Vagina (tissue), 2 donors: ENCODE results near the gene RCSD1. TPM values are rescaled to one million over a fixed set of nuclear protein-coding genes. Genes with fewer than 3 reads are reported as not detected.
"Not testable (repeated sequence)": the region's sequence is repeated elsewhere in the genome, so short reads cannot be mapped to it uniquely, and the experiment has no call there.

Source experiments
- DNase-seq, 2 donors: peaks; one replicate each; pipeline ENCODE4 v3.0.0-alpha.2; 2017; ENCODE audit errors: extremely low spot score in 2 of 2
- H3K27ac ChIP-seq: fragments of 200-600 bp; sonication (generic); one replicate; pipeline ENCODE4 v1.5.1; 2019
- H3K27me3 ChIP-seq: fragments of 200-600 bp; sonication (generic); one replicate; pipeline ENCODE4 v1.5.1; 2019
- H3K36me3 ChIP-seq, 2 donors: fragments of 200-600 bp; sonication (generic); one replicate each; pipeline ENCODE4 v1.5.1; 2017 to 2019
- H3K4me1 ChIP-seq: fragments of 200-600 bp; sonication (generic); one replicate; pipeline ENCODE4 v1.5.1; 2019
- H3K4me3 ChIP-seq, 2 donors: fragments of 200-600 bp; sonication (generic); 1 replicate in 1 of 2; 2 replicates in 1 of 2; pipeline ENCODE4 v1.5.1; 2016 to 2019
- H3K9me3 ChIP-seq: fragments of 200-600 bp; sonication (generic); one replicate; pipeline ENCODE4 v1.5.1; 2019
- POLR2A ChIP-seq, 2 donors: fragments of 450-650 bp; IDR thresholded peaks; one replicate each; pipeline ENCODE4 v1.6.1; 2017; ENCODE audit warnings: antibody characterized with exemption in 2 of 2, mild to moderate bottlenecking in 2 of 2, moderate library complexity in 2 of 2
- POLR2AphosphoS5 ChIP-seq, 2 donors: sonication (generic); formaldehyde crosslinking; IDR thresholded peaks; one replicate each; pipeline ENCODE4 v1.9.0; 2017; ENCODE audit warnings: antibody characterized with exemption in 2 of 2, mild to moderate bottlenecking in 2 of 2, low read depth in 1 of 2; ENCODE audit not compliant: insufficient read depth in 1 of 2
- intact Hi-C: fragments of 100-400 bp; cut with DNase I; formaldehyde crosslinking; loops from one replicate; pipeline ENCODE4 v1.15.1; 2023
- total RNA-seq: library from RNA; depleted of rRNA; stranded (reverse); fragments of >200 nt; gene quantifications from one replicate; pipeline ENCODE4 v1.2.3, GENCODE V29; 2016
- TF ChIP-seq, protein P1 (sequence below), 3 experiments: fragments of 450-650 bp in 2 of 3; fragments of 200-600 bp in 1 of 3; sonication (generic) in 1 of 3; IDR thresholded peaks; one replicate each; pipeline ENCODE4 v1.5.1; 2017 to 2019; ENCODE audit warnings: antibody characterized with exemption in 3 of 3, mild to moderate bottlenecking in 2 of 3, moderate library complexity in 2 of 3

RCSD1 gene
- total RNA-seq, 1 donor from 2014 or later: 11.5 TPM

DNA sequence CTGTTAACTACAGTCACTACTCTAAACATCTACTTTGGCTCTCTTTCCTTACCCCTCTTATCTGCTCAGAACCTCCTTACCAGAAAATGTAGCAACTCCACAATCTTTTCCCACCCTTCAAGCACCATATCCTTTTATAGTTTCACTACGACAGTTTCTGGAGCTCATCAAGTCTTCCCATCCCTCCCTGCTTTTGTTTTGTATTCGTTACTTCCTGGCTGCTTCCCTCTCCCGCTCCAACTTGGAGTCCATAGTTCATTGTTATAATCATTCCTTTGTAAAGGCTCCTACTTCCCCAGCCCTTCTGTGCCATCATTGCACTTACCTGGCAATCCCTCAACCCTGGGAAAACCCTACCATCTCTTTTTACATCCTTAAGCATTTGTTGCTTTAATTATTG, 109.7 kb downstream of the RCSD1 start:
- no peaks in the 10 kb centered on the region for H3K27me3 ChIP-seq
- no peak overlapping the region for H3K4me3 ChIP-seq
- no peak for DNase-seq
- no peaks in the 10 kb centered on the region for H3K9me3 ChIP-seq
- intact Hi-C loops: no loop called here
- TF ChIP-seq, protein P1, sequence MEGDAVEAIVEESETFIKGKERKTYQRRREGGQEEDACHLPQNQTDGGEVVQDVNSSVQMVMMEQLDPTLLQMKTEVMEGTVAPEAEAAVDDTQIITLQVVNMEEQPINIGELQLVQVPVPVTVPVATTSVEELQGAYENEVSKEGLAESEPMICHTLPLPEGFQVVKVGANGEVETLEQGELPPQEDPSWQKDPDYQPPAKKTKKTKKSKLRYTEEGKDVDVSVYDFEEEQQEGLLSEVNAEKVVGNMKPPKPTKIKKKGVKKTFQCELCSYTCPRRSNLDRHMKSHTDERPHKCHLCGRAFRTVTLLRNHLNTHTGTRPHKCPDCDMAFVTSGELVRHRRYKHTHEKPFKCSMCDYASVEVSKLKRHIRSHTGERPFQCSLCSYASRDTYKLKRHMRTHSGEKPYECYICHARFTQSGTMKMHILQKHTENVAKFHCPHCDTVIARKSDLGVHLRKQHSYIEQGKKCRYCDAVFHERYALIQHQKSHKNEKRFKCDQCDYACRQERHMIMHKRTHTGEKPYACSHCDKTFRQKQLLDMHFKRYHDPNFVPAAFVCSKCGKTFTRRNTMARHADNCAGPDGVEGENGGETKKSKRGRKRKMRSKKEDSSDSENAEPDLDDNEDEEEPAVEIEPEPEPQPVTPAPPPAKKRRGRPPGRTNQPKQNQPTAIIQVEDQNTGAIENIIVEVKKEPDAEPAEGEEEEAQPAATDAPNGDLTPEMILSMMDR (IDR thresholded peaks at IDR 0.05): no peak
- TF ChIP-seq POLR2AphosphoS5 (IDR thresholded peaks at IDR 0.05; ENCODE audit: insufficient read depth in 1 of 2, low read depth in 1 of 2) (no peak), POLR2A (IDR thresholded peaks at IDR 0.05) (no peak)
- H3K4me1 ChIP-seq: peaks cover 7% of the 10 kb centered on the region
- no peaks in the 10 kb centered on the region for H3K36me3 ChIP-seq
- no peak overlapping the region for H3K27ac ChIP-seq

DNA sequence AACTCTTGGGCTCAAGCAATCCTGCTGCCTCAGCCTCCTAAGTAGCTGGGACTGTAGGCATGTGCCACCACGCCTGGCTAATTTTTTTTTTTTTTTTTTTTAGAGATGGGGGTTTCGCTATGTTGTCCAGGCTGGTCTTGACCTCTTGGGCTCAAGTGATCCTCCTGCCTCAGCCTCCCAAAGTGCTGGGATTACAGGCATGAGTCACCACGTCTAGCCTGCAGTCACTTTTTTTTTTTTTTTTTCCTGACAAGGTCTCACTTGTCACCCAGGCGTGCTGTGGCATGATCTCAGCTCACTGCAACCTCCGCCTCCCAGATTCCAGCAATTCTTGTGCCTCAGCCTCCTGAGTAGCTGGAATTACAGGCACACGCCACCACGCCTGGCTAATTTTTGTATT, 111.1 kb downstream of the RCSD1 start:
- H3K27me3 ChIP-seq, DNase-seq, H3K27ac ChIP-seq, H3K4me3 ChIP-seq, intact Hi-C loops, H3K9me3 ChIP-seq, H3K36me3 ChIP-seq: not testable (repeated sequence)
- peaks cover 12% of the 10 kb centered on the region for H3K4me1 ChIP-seq

DNA sequence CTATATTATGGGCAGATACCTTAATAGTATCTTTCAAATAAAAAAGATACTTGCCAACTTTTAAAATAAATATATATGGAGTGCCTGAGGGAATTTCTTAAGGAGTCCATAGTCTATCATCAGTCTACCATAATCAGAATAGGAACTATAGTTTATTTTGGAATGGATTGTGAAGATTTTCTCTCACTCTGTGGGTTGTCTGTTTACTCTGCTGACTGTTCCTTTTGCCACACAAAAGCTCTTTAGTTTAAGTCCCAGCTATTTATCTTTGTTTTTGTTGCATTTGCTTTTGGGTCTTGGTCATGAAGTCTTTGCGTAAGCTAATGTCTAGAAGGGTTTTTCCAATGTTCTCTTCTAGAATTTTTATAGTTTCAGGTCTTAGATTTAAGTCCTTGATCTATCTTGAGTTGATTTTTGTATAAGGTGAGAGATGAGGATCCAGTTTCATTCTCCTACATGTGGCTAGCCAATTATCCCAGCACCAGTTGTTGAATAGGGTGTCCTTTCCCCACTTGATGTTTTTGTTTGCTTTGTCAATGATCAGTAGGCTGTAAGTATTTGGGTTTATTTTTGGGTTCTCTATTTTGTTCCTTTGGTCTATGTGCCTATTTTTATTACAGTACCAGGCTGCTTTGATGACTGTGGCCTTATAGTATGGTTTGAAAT, 112.5 kb downstream of the RCSD1 start:
- intact Hi-C loops, H3K9me3 ChIP-seq, H3K27ac ChIP-seq, H3K27me3 ChIP-seq, DNase-seq, H3K36me3 ChIP-seq, H3K4me3 ChIP-seq: not testable (repeated sequence)
- peaks cover 20% of the 10 kb centered on the region for H3K4me1 ChIP-seq

DNA sequence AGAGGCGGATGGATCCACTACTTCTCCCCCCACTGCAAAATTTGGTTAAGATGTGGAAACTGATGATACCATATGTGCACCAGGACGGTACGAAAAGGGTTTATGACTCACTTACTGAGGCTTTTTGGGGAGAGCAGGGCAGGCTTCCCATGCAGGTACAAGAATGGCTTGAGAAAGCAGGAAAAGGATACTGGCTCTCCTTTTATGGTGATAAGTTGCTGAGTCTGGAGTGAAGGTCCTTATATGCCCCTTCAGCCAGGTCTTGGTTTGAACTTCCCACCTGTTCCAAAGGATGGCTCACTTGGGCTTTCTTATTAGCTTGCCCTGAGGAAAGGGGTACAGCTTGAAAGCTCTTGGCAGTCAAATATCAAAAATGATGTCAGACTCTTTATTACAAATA, 114.9 kb downstream of the RCSD1 start:
- Histone ChIP-seq H3K9me3 (no peaks in the 10 kb centered on the region), H3K27me3 (no peaks in the 10 kb centered on the region), H3K4me3 (no peak overlapping the region), H3K36me3 (no peaks in the 10 kb centered on the region), H3K4me1 (peaks cover 39% of the 10 kb centered on the region), H3K27ac (no peak overlapping the region)
- no peak for DNase-seq
- TF ChIP-seq POLR2A (IDR thresholded peaks at IDR 0.05): no peak
- no peak for TF ChIP-seq POLR2AphosphoS5 (IDR thresholded peaks at IDR 0.05; ENCODE audit: insufficient read depth in 1 of 2, low read depth in 1 of 2)
- TF ChIP-seq, protein P1 (IDR thresholded peaks at IDR 0.05): no peak
- intact Hi-C loops: no loop called here

DNA sequence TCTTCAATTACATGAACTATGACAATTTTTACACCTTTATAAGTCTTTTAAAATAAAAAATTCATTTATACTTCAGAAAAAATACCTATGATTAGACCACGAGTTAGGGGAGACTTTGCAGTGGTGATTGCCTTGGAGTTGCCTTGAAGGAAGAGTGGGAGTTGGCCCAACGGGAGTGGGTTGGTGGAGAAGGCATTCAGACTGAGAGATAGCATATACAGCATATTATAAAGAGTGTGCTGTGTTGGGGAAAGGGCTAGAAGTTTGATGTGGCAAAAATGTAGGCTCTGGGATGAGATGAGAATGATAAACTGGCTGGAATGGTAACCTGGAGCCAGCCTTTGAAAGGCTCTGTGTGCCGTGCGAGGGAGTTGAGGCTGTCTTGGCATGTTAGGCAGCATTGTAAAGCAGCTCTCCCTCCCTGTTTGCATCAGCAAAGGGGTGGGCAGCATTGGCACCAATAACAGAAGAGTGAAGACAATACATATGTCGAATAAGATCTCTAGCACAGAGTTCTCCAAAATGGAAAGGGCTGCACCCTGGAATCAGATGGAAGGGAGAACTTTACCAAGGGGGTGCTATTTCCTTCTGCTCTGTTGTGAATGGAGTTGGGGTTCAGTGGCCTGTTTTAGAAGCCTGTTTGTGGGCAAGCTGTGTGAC, 116.1 kb downstream of the RCSD1 start:
- Histone ChIP-seq H3K36me3 (no peaks in the 10 kb centered on the region), H3K27ac (no peak overlapping the region), H3K9me3 (no peaks in the 10 kb centered on the region), H3K27me3 (no peaks in the 10 kb centered on the region), H3K4me3 (no peak overlapping the region), H3K4me1 (peaks cover 39% of the 10 kb centered on the region)
- no peak for TF ChIP-seq POLR2A (IDR thresholded peaks at IDR 0.05)
- TF ChIP-seq, protein P1 (IDR thresholded peaks at IDR 0.05): no peak
- no peak for TF ChIP-seq POLR2AphosphoS5 (IDR thresholded peaks at IDR 0.05; ENCODE audit: insufficient read depth in 1 of 2, low read depth in 1 of 2)
- no peak for DNase-seq
- intact Hi-C loops: no loop called here

DNA sequence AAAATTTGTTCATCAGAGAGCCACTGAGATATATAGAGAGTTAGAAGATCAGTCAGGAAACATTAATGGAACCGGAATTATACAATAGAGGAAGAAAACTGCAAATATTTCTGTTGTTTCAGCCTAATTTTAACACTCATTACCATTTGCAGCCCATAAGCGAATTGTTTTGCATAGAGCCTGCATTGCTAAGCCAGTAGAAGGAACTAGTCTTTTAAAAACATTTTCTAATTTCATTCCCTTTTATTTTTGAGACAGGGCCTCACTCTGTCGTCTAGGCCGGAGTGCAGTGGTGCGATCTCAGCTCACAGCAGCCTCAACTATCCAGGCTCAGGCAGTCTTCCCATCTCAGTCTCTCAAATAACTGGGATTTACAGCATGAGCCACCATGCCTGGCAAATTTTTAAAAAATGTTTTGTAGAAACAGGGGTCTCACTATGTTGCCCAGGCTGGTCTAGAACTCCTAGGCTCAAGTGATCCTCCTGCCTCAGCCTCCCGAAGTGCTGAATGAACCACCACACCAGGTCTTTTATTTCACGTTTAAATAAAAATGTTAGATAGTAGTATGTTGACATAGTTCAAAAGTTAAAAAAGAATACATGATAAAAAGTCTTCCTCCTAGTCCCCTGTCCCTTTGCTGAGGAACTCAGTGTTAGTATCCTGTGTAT, 117.1 kb downstream of the RCSD1 start:
- Histone ChIP-seq H3K4me3 (no peak overlapping the region), H3K36me3 (no peaks in the 10 kb centered on the region), H3K9me3 (no peaks in the 10 kb centered on the region), H3K27me3 (no peaks in the 10 kb centered on the region), H3K4me1 (peaks cover 42% of the 10 kb centered on the region), H3K27ac (no peak overlapping the region)
- intact Hi-C loops: no loop called here
- DNase-seq: no peak
- TF ChIP-seq POLR2A (IDR thresholded peaks at IDR 0.05) (no peak), POLR2AphosphoS5 (IDR thresholded peaks at IDR 0.05; ENCODE audit: insufficient read depth in 1 of 2, low read depth in 1 of 2) (no peak)
- TF ChIP-seq, protein P1 (IDR thresholded peaks at IDR 0.05): no peak
